NCI-H1694 treated with DMSO at 0.1 percent for 48 hours (cell line): Measurements from ENCODE around the gene TRUB1.
"Not testable (repeated sequence)": the region's sequence is repeated elsewhere in the genome, so short reads cannot be mapped to it uniquely, and the experiment has no call there.

ENCODE experiments used
- DNase-seq: peaks from one replicate; lab custom pipeline; 2025; lab: John Stamatoyannopoulos, UW

The TRUB1 gene

GRCh38 chr10:114925587-114926586 is 12.1 kb upstream of the TRUB1 start:
- no peak for DNase-seq

- DNase-seq: no peak
These were observed 9.2 kb upstream of the TRUB1 start for GRCh38 chr10:114928818-114929217.

GRCh38 chr10:114930320-114930719 is 7.7 kb upstream of the TRUB1 start:
- no peak for DNase-seq

GRCh38 chr10:114931072-114931679 is 6.8 kb upstream of the TRUB1 start:
- no peak for DNase-seq

- DNase-seq: no peak
These were observed 5.8 kb upstream of the TRUB1 start for GRCh38 chr10:114932225-114932624.

- DNase-seq: no peak
These were observed 5.0 kb upstream of the TRUB1 start for GRCh38 chr10:114932945-114933344.

- no peak for DNase-seq
These were observed 4.4 kb upstream of the TRUB1 start for GRCh38 chr10:114933588-114933987.

DNA sequence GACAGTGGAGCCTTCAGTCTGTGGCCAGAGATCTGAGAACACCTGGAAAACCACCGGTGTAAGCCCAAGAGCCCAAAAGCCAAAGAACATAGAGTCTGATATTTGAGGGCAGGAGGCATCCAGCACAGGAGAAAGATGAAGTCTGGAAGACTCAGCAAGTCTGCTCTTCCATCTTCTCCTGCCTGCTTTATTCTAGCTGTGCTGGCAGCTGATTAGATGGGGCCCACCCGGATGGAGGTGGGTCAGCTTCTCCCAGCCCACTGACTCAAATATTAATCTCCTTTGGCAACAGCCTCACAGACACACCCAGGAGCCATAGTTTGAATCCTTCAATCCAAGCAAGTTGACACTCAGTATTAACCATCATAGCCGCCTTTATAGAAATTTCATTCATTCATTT is 4.0 kb upstream of the TRUB1 start:
- not testable (repeated sequence) for DNase-seq

GRCh38 chr10:114938856-114939193 is 830 bp downstream of the TRUB1 start:
- no peak for DNase-seq

GRCh38 chr10:114940735-114941134 is 2.7 kb downstream of the TRUB1 start:
- no peak for DNase-seq

- no peak for DNase-seq
These were observed 5.0 kb downstream of the TRUB1 start for GRCh38 chr10:114943000-114943399.

- DNase-seq: no peak
These were observed 15.1 kb downstream of the TRUB1 start for GRCh38 chr10:114953047-114953446.

DNA sequence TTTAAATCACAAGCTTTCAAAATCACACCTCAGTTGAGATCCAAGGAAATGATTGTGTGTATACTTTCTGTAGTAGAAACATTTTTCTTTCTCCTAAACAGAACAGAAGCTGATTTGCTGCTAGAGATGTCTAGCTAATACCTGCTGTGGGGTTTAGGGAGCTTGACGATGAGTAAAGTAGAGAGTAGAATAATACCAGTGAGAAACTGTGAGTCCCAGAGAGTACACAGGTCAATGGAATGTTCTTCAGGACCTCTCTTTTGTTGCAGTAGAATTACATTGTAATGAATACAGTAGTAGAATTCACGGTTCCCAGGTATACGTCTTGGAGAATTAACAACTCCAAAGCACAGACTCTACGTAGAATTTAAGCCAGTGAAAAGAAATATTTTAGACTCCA is 18.0 kb downstream of the TRUB1 start:
- no peak for DNase-seq

GRCh38 chr10:114956466-114956865 is 18.5 kb downstream of the TRUB1 start:
- DNase-seq: no peak

GRCh38 chr10:114957122-114957521 is 19.1 kb downstream of the TRUB1 start:
- no peak for DNase-seq

DNA sequence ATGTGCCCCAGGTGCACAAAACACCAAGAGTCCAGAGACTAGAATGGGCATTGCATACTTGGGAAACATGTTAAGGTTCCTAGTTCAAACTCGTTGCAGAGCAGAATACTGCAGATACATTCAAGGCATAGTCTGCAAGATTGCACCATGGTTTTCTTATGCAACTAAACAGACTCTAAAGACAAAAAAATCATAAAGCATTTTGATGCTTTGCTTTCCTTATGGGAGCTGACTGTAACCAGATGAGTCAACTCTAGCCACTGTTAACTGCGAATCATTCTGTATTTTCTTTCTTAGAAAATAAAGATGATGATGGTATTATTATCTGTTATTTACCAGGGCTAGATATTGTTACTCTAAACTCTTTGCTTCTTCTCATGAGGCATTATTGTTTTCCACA is 19.7 kb downstream of the TRUB1 start:
- no peak for DNase-seq

GRCh38 chr10:114962441-114962840 is 24.4 kb downstream of the TRUB1 start:
- no peak for DNase-seq

DNA sequence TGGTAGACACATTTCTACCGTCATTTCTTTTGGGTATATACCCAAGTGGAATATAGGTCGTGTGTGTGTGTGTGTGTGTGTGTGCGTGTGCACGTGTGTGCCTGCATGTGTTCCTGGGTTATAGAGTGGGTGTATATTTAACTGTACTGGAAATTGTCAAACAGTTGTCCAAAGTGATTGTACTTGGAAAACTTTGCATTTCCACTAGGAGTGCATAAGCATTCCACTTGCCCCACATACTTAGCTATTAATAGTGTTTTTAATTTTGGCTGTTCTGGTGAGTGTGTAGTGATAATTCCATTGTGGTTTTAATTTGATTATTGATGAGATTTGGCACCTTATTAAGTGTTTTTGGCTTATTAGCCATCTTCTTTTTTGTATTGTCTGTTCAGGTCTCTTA is 25.9 kb downstream of the TRUB1 start:
- DNase-seq: no peak

DNA sequence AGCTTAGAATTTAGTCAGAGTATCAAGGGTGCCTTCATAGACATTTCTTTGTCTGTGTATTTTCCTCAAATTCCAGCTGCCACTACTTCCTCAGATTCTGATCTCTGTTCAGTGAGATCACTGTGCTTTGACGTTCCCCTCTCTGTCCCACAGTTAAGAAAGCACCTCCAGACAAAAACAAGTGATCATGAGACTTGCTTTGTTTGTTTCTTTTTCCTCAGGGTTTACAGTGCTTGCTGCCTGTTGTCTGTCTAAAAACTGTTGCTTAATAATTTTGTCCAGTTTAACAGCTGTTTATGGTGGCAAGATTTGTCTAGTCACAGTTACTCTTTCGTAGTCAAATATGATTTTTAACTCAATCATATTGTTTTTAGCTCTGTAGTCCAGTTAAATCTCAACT is 29.1 kb downstream of the TRUB1 start:
- DNase-seq: no peak

- no peak for DNase-seq
These were observed 32.5 kb downstream of the TRUB1 start for GRCh38 chr10:114970515-114970914.

DNA sequence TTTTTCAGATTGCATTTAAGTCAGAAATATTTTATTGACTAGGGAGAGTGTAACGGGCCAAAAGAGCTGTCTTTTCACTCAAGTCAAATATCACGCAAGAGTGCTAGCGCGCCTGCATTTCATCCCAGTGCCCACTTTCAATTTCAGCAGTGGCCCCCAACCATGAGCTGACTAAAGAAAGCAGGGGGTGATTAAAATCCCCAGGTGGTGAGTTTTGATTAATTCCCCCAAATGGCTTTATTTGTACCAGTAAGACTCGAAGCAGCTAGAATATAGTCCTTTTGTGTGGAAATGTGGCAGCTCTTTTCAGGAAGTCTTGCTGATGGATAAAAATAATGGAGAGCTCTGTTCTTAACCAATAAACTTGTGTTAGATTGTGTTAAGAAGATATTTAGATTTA is 35.3 kb downstream of the TRUB1 start:
- DNase-seq: no peak

DNA sequence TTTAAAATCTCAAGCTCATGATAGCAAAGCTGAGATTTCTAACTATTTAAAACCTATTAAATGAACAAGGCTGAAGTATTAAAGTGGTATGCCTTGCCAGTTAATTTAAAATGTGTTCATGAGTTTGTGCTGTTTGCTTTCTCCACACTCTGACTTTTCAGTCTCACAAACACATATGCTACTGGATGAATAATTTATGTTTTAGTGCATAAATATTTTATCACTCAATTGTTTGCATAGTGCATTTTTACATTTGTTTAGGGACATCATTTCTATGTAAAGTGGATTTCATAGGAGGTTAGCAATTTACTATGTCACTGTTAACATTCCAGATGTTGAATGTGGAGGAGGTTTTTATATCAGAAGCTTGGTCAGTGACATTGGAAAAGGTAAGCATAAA is 36.0 kb downstream of the TRUB1 start:
- DNase-seq: no peak

GRCh38 chr10:114974625-114975024 is 36.6 kb downstream of the TRUB1 start:
- DNase-seq: no peak

GRCh38 chr10:114975091-114975490 is 37.1 kb downstream of the TRUB1 start:
- DNase-seq: no peak
